ENCODE measurements around the gene FRMD8. TPM values are rescaled to one million over a fixed set of nuclear protein-coding genes. Genes with fewer than 3 reads are reported as not detected.

FRMD8 gene
- total and polyA plus RNA-seq, 9 of the 15 experiments (the other 6 are each of a cell fraction or from before 2014, with no cell fraction given): 4.5 to 54.5 (median 15.8) TPM

- 90% methylated on average over 2 of the region's 2 CpGs for WGBS (ENCODE audit: insufficient coverage, low coverage, missing lambda C conversion rate)
- Histone ChIP-seq H3K79me2 (ENCODE audit: control insufficient read depth, insufficient read depth, low read length) (no peaks in the 10 kb centered on the region), H3K4me1 (replicated peaks in 1 of 2; ENCODE audit: control insufficient read depth in 2 of 2, insufficient read depth in 2 of 2, low read length in 2 of 2) (peaks cover 9 to 55% of the 10 kb centered on the region in 2 experiments), H4K20me1 (replicated peaks; ENCODE audit: control insufficient read depth, insufficient read depth, low read length) (0 out of 2 replicates have a peak, but pooled peaks cover 4% of the 10 kb centered on the region), H3K27ac (ENCODE audit: extremely low read depth, low read depth, low read length) (no peak overlapping the region), H3K9ac (ENCODE audit: insufficient read depth in 1 of 2, low read depth in 2 of 2, low read length in 2 of 2) (no peak overlapping the region; a peak in 1 of 4 replicates), H2AFZ (ENCODE audit: low read depth, low read length) (no peak overlapping the region), H3K27me3 (ENCODE audit: control insufficient read depth in 2 of 2, insufficient read depth in 2 of 2, low read length in 2 of 2) (no peaks in the 10 kb centered on the region), H3K36me3 (ENCODE audit: control insufficient read depth, insufficient read depth, low read length) (peaks cover 78% of the 10 kb centered on the region), H3K9me1 (ENCODE audit: control insufficient read depth, insufficient read depth, low read length) (no peaks in the 10 kb centered on the region), H3K9me3 (replicated peaks; ENCODE audit: control insufficient read depth, insufficient read depth, low read depth, low read length) (no peaks in the 10 kb centered on the region), H3K4me3 (no peak overlapping the region), H3K4me2 (ENCODE audit: insufficient read depth, low read length) (no peak overlapping the region)
- no peak for FAIRE-seq
- ChIA-PET POLR2A (interaction anchor here (0.6 to 12.2 kb wide), 10 partner anchors 9 to 114 kb away, joined by 3 to 185 read pairs (median 4); partner anchors contain the start of genes MALAT1 and NEAT1), CTCF (ENCODE audit: low intra/inter-chr PET ratio) (no interaction called here)
- in situ Hi-C loops (cut with MboI): no loop called here
- no peak for TF ChIP-seq NEUROD1 (IDR thresholded peaks at IDR 0.05; ENCODE audit: borderline replicate concordance, low read depth, low read length, partially characterized antibody)
- no peak for TF ChIP-seq ZNF140 (CRISPR knock-in tag; IDR thresholded peaks at IDR 0.05)
- peak; percentile 21; the same call in 1 of the 2 replicates for TF ChIP-seq CEBPB (tag; IDR thresholded peaks at IDR 0.05)
- intact Hi-C loops (cut with micrococcal nuclease): no loop called here
- no TSS peak for BruUV-seq (replicated peaks)
- ATAC-seq: no peak
- no peak for DNase-seq (ENCODE audit: extremely low read depth in 1 of 4, low spot score in 3 of 4)
Observed at GRCh38 chr11:65402790-65403189, 16.4 kb downstream of the FRMD8 start.

GRCh38 chr11:65403607-65404121 is 17.2 kb downstream of the FRMD8 start:
- peak overlapping the region in 1 of 2 experiments; percentile 75; a peak in 2 of 4 replicates for H3K9ac ChIP-seq (ENCODE audit: insufficient read depth in 1 of 2, low read depth in 2 of 2, low read length in 2 of 2)
- peak overlapping the region; percentile 33; the same call in 2 of the 3 replicates for H3K27ac ChIP-seq (ENCODE audit: extremely low read depth, low read depth, low read length)
- H2AFZ ChIP-seq (ENCODE audit: low read depth, low read length): no peak overlapping the region
- ChIA-PET CTCF (ENCODE audit: low intra/inter-chr PET ratio) (no interaction called here), POLR2A (interaction anchor here (0.5 to 12.2 kb wide), 13 partner anchors 9 to 1172 kb away, joined by 3 to 185 read pairs (median 5); partner anchors contain the start of genes MALAT1 and NEAT1)
- no peaks in the 10 kb centered on the region for H3K9me3 ChIP-seq (replicated peaks; ENCODE audit: control insufficient read depth, insufficient read depth, low read depth, low read length)
- H3K79me2 ChIP-seq (ENCODE audit: control insufficient read depth, insufficient read depth, low read length): no peaks in the 10 kb centered on the region
- peaks cover 9 to 49% of the 10 kb centered on the region in 2 experiments for H3K4me1 ChIP-seq (replicated peaks in 1 of 2; ENCODE audit: control insufficient read depth in 2 of 2, insufficient read depth in 2 of 2, low read length in 2 of 2)
- in situ Hi-C loops (cut with MboI): no loop called here
- intact Hi-C loops (cut with micrococcal nuclease): no loop called here
- WGBS (ENCODE audit: insufficient coverage, low coverage, missing lambda C conversion rate): 48% methylated on average over 11 of the region's 12 CpGs
- 0 out of 2 replicates have a peak, but pooled peaks cover 4% of the 10 kb centered on the region for H4K20me1 ChIP-seq (replicated peaks; ENCODE audit: control insufficient read depth, insufficient read depth, low read length)
- ATAC-seq: peak; percentile 76
- H3K9me1 ChIP-seq (ENCODE audit: control insufficient read depth, insufficient read depth, low read length): no peaks in the 10 kb centered on the region
- no peak overlapping the region for H3K4me3 ChIP-seq
- FAIRE-seq: peak; percentile 89
- BruUV-seq (replicated peaks): no TSS peak
- peak overlapping the region; percentile 9 for H3K4me2 ChIP-seq (ENCODE audit: insufficient read depth, low read length)
- DNase-seq (ENCODE audit: extremely low read depth in 1 of 4, low spot score in 3 of 4): peak in 1 of 4 experiments; percentile 57
- no peaks in the 10 kb centered on the region for H3K27me3 ChIP-seq (ENCODE audit: control insufficient read depth in 2 of 2, insufficient read depth in 2 of 2, low read length in 2 of 2)
- peaks cover 78% of the 10 kb centered on the region for H3K36me3 ChIP-seq (ENCODE audit: control insufficient read depth, insufficient read depth, low read length)
- TF ChIP-seq NR2C1 (IDR thresholded peaks at IDR 0.05) (no peak), NR2C1 (tag; IDR thresholded peaks at IDR 0.05) (no peak), SMARCE1 (IDR thresholded peaks at IDR 0.05) (peak; percentile 43; the same call in 1 of the 2 replicates), PREB (CRISPR knock-in tag; IDR thresholded peaks at IDR 0.05) (no peak), RCOR1 (IDR thresholded peaks at IDR 0.05; ENCODE audit: borderline replicate concordance in 1 of 2, low read depth in 2 of 2, low read length in 2 of 2) (peak in 1 of 2 experiments; percentile 29; a peak in 1 of 4 replicates), FOXK1 (CRISPR knock-in tag; IDR thresholded peaks at IDR 0.05; ENCODE audit: borderline replicate concordance) (0 out of 2 replicates have a peak, but pooled peaks have one; percentile 32), ARID1B (IDR thresholded peaks at IDR 0.05) (peak; percentile 54; the same call in 1 of the 2 replicates), CBFA2T2 (conservative IDR thresholded peaks at IDR 0.05) (0 out of 2 replicates have a peak, but pooled peaks have one; percentile 21), ZBTB33 (CRISPR knock-in tag; IDR thresholded peaks at IDR 0.05) (peak; percentile 56), HNRNPUL1 (IDR thresholded peaks at IDR 0.05; ENCODE audit: low read length) (no peak)

Measured in K562 (cell line).